SU-DHL-6 (cell line): ENCODE measurements around the gene OR51S1.

ENCODE experiments used
- H2AFZ ChIP-seq: fragments of 200-600 bp; sonication (generic); 2 replicates; pipeline ENCODE4 v1.6.1; 2014; ENCODE audit warnings: low read depth, mild to moderate bottlenecking, moderate library complexity, mixed read lengths, antibody characterized with exemption, low read length; ENCODE audit not compliant: severe bottlenecking
- H3F3A ChIP-seq: fragments of 200-600 bp; shearing (Covaris generic); 2 replicates; pipeline ENCODE4 v1.6.0; 2016; ENCODE audit warnings: antibody characterized with exemption, mild to moderate bottlenecking; ENCODE audit not compliant: insufficient read depth
- H3K27ac ChIP-seq: fragments of 200-600 bp; sonication (generic); 2 replicates; pipeline ENCODE4 v1.5.1; 2016; ENCODE audit warnings: low read depth, mild to moderate bottlenecking, low read length, moderate library complexity, mixed read lengths
- H3K27me3 ChIP-seq: fragments of 200-600 bp; sonication (generic), shearing (Covaris generic); 2 replicates; pipeline ENCODE4 v1.6.0; 2014; ENCODE audit warnings: mild to moderate bottlenecking, low read length
- H3K36me3 ChIP-seq: fragments of 200-600 bp; sonication (generic); 2 replicates; pipeline ENCODE4 v1.6.1; 2014; ENCODE audit warnings: mild to moderate bottlenecking, low read length, mixed read lengths
- H3K4me2 ChIP-seq: fragments of 300-600, 200-600 bp; shearing (Covaris generic), sonication (generic); 2 replicates; pipeline ENCODE4 v1.6.0; 2014; ENCODE audit warnings: low read length, low read depth, mild to moderate bottlenecking; ENCODE audit not compliant: poor library complexity, severe bottlenecking
- H3K4me3 ChIP-seq: fragments of 200-600 bp; sonication (generic); 2 replicates; pipeline ENCODE4 v1.5.1; 2014; ENCODE audit warnings: antibody characterized with exemption, low read length, mild to moderate bottlenecking, mixed read lengths; ENCODE audit not compliant: insufficient read depth, poor library complexity, severe bottlenecking
- H3K79me2 ChIP-seq: fragments of 200-600 bp; sonication (generic); 2 replicates; pipeline ENCODE4 v1.6.1; 2014; ENCODE audit warnings: mild to moderate bottlenecking, low read length, moderate library complexity; ENCODE audit not compliant: insufficient read depth
- H3K9ac ChIP-seq: fragments of 200-600 bp; sonication (generic); 2 replicates; pipeline ENCODE4 v1.7.0; 2014; ENCODE audit warnings: mild to moderate bottlenecking, low read length
- H3K9me2 ChIP-seq: fragments of 200-600 bp; sonication (generic); replicated peaks from 2 replicates; pipeline ENCODE4 v1.6.1; 2014; ENCODE audit warnings: low read length; ENCODE audit not compliant: insufficient read depth
- H3K9me3 ChIP-seq: fragments of 200-600 bp; sonication (generic); 2 replicates; pipeline ENCODE4 v1.6.1; 2014; ENCODE audit warnings: low read length, mixed read lengths; ENCODE audit not compliant: insufficient read depth
- H4K20me1 ChIP-seq: fragments of 200-600 bp; sonication (generic); 2 replicates; pipeline ENCODE4 v1.6.1; 2014; ENCODE audit warnings: low read depth, mild to moderate bottlenecking, antibody characterized with exemption, low read length, moderate library complexity, mixed read lengths
- EZH2phosphoT487 ChIP-seq: fragments of 200-600 bp; sonication (generic), shearing (Covaris generic); conservative IDR thresholded peaks from 2 replicates; pipeline ENCODE4 v1.6.1; 2018; ENCODE audit warnings: mild to moderate bottlenecking, antibody characterized with exemption, low read length, moderate library complexity, mixed read lengths
- TF ChIP-seq, protein P1 (sequence below): fragments of 200-600 bp; sonication (generic); IDR thresholded peaks from one replicate; pipeline ENCODE4 v1.5.1; 2017; ENCODE audit warnings: antibody characterized with exemption, mild to moderate bottlenecking, low read length, moderate library complexity; ENCODE audit not compliant: insufficient read depth, poor library complexity, severe bottlenecking

Gene OR51S1, protein sequence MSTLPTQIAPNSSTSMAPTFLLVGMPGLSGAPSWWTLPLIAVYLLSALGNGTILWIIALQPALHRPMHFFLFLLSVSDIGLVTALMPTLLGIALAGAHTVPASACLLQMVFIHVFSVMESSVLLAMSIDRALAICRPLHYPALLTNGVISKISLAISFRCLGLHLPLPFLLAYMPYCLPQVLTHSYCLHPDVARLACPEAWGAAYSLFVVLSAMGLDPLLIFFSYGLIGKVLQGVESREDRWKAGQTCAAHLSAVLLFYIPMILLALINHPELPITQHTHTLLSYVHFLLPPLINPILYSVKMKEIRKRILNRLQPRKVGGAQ

DNA sequence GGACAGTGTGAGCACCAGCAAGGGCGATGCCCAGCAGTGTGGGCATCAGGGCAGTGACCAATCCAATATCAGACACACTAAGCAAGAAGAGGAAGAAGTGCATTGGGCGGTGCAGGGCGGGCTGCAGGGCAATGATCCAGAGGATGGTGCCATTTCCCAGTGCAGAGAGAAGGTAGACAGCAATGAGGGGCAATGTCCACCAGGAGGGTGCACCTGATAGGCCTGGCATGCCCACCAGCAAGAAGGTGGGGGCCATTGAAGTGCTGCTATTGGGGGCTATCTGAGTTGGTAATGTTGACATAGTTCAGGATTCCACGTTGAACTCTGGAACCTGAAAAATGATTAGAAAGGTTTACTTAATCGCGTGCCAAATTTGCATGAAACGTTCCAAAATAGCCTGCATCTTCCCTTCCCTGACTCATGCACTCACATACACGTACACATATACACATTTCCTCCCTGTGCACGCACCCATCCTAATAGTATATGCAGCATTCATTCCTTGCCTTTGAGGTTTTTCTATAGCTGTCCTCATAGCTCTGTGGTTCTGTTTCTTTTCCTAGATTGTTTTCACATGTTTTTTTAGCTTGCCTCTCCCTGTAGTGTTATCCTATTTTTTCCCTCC is at the start of gene OR51S1:
Gene OR51S1, minus strand, starts transcription at position 301 of the 625 bp plus-strand sequence. Its CDS starts 0 bp downstream, at position 301.
- H3K79me2 ChIP-seq = no peaks in the 10 kb centered on the region
- no peaks in the 10 kb centered on the region for H3K36me3 ChIP-seq
- no peaks in the 10 kb centered on the region for H3F3A ChIP-seq
- no peaks in the 10 kb centered on the region for H3K9me3 ChIP-seq
- TF ChIP-seq, protein P1, sequence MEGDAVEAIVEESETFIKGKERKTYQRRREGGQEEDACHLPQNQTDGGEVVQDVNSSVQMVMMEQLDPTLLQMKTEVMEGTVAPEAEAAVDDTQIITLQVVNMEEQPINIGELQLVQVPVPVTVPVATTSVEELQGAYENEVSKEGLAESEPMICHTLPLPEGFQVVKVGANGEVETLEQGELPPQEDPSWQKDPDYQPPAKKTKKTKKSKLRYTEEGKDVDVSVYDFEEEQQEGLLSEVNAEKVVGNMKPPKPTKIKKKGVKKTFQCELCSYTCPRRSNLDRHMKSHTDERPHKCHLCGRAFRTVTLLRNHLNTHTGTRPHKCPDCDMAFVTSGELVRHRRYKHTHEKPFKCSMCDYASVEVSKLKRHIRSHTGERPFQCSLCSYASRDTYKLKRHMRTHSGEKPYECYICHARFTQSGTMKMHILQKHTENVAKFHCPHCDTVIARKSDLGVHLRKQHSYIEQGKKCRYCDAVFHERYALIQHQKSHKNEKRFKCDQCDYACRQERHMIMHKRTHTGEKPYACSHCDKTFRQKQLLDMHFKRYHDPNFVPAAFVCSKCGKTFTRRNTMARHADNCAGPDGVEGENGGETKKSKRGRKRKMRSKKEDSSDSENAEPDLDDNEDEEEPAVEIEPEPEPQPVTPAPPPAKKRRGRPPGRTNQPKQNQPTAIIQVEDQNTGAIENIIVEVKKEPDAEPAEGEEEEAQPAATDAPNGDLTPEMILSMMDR = no peak
- no peak for TF ChIP-seq EZH2phosphoT487
- H3K4me2 ChIP-seq = no peak within 1 kb of the TSS
- H3K27me3 ChIP-seq = no peaks in the 10 kb centered on the region
- H3K4me3 ChIP-seq = no peak within 1 kb of the TSS
- H4K20me1 ChIP-seq = no peaks in the 10 kb centered on the region
- no peak within 1 kb of the TSS for H3K9ac ChIP-seq
- H3K9me2 ChIP-seq = no peaks in the 10 kb centered on the region
- no peak within 1 kb of the TSS for H3K27ac ChIP-seq
- H2AFZ ChIP-seq = no peak within 1 kb of the TSS

DNA sequence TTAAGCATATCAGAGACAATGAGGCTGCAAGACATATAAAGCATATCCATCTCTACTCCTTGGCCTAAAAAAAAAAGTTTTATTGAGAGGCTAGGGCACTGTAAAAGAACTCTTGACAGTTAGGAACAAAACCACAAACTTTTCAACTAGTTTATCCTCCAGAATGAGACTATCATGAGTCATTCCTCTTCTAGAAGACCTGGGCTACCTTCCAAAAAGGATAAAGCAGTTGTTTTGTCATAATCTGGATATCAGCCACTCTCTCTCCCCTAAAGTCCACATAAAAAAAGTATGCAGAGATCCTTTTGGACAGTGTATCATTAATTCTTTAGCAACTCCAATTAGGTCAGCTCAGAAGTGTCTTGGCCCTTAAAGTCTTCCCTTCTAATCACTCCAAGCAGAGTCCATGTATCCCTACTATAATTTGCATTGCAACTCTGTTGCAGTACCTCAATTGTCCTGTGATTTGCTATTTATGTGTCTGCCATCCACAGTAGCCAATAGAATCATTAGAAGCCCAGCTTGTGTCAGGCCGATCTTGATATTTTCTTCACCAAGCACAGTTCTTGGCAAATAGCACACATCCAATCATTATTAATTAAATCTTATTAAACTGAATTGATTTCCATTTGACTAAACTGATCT is 43.1 kb upstream of the OR51S1 start:
- no peaks in the 10 kb centered on the region for H3K79me2 ChIP-seq
- H3K9ac ChIP-seq = no peak overlapping the region
- no peak overlapping the region for H3K27ac ChIP-seq
- H3K4me3 ChIP-seq = no peak overlapping the region
- H4K20me1 ChIP-seq = no peaks in the 10 kb centered on the region
- H3K9me3 ChIP-seq = no peaks in the 10 kb centered on the region
- TF ChIP-seq EZH2phosphoT487 = no peak
- TF ChIP-seq, protein P1 = no peak
- no peaks in the 10 kb centered on the region for H3K9me2 ChIP-seq
- H3K36me3 ChIP-seq = no peaks in the 10 kb centered on the region
- H3F3A ChIP-seq = no peaks in the 10 kb centered on the region
- no peak overlapping the region for H3K4me2 ChIP-seq
- H2AFZ ChIP-seq = no peak overlapping the region
- no peaks in the 10 kb centered on the region for H3K27me3 ChIP-seq

DNA sequence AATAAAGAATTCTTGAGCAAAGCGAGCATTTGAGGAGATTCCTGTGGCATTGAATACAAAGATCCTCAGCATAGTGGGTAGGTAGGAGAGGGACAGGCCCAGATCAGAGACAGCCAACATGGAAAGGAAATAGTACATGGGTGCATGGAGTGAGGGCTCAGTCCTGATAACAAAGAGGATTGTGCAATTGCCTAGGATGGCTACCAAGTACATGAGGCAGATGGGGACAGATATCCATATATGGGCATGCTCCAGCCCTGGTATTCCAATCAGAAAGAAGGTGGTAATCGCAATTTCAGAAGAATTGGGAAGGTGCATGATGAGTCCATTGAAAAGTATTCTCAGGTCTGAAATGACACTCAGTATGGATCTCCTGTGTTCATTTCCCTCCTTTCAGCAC is 41.3 kb upstream of the OR51S1 start:
- Histone ChIP-seq H3K9me2 (no peaks in the 10 kb centered on the region), H3K9me3 (no peaks in the 10 kb centered on the region), H2AFZ (no peak overlapping the region), H3K4me3 (no peak overlapping the region), H3K36me3 (no peaks in the 10 kb centered on the region), H3F3A (no peaks in the 10 kb centered on the region), H3K79me2 (no peaks in the 10 kb centered on the region), H3K4me2 (no peak overlapping the region), H3K9ac (no peak overlapping the region), H3K27ac (no peak overlapping the region), H3K27me3 (no peaks in the 10 kb centered on the region), H4K20me1 (no peaks in the 10 kb centered on the region)
- TF ChIP-seq EZH2phosphoT487 = no peak
- TF ChIP-seq, protein P1 = no peak
